OCI-LY1 (cell line): Measurements from ENCODE around the gene ROBO4.

Source experiments
- H2AFZ ChIP-seq: fragments of 200-600 bp; sonication (generic), shearing (Covaris generic); 2 replicates; pipeline ENCODE4 v1.6.0; 2014; ENCODE audit warnings: antibody characterized with exemption, mild to moderate bottlenecking, low read length
- H3F3A ChIP-seq: fragments of 200-600 bp; sonication (generic), shearing (Covaris generic); 2 replicates; pipeline ENCODE4 v1.6.0; 2014; ENCODE audit warnings: mild to moderate bottlenecking, antibody characterized with exemption, low read length, moderate library complexity; ENCODE audit not compliant: insufficient read depth
- H3K27ac ChIP-seq: fragments of 200-600 bp; sonication (generic); 2 replicates; pipeline ENCODE4 v1.5.1; 2014; ENCODE audit warnings: low read length, mixed run types, mild to moderate bottlenecking, low read depth; ENCODE audit not compliant: poor library complexity, severe bottlenecking
- H3K27me3 ChIP-seq: fragments of 200-600 bp; sonication (generic); 2 replicates; pipeline ENCODE4 v1.6.0; 2014; ENCODE audit warnings: antibody characterized with exemption, mild to moderate bottlenecking, low read length, moderate library complexity; ENCODE audit not compliant: insufficient read depth
- H3K36me3 ChIP-seq: fragments of 200-600 bp; sonication (generic); 2 replicates; pipeline ENCODE4 v1.6.1; 2014; ENCODE audit warnings: mild to moderate bottlenecking, antibody characterized with exemption, low read length, moderate library complexity, mixed read lengths; ENCODE audit not compliant: insufficient read depth
- H3K4me1 ChIP-seq: fragments of 200-600 bp; sonication (generic); 2 replicates; pipeline ENCODE4 v1.5.1; 2014; ENCODE audit warnings: mild to moderate bottlenecking, low read length, moderate library complexity; ENCODE audit not compliant: insufficient read depth, severe bottlenecking
- H3K4me2 ChIP-seq: fragments of 200-600 bp; sonication (generic), shearing (Covaris generic); 2 replicates; pipeline ENCODE4 v1.6.1; 2014; ENCODE audit warnings: low read length
- H3K4me3 ChIP-seq: fragments of 200-600 bp; sonication (generic); 2 replicates; pipeline ENCODE4 v1.5.1; 2014; ENCODE audit warnings: low read length, low read depth, mild to moderate bottlenecking, mixed read lengths; ENCODE audit not compliant: poor library complexity, severe bottlenecking
- H3K79me2 ChIP-seq: fragments of 200-600 bp; shearing (Covaris generic); 2 replicates; pipeline ENCODE4 v1.6.1; 2016; ENCODE audit warnings: mixed run types, low read length, mixed read lengths; ENCODE audit not compliant: insufficient read depth
- H3K9ac ChIP-seq: fragments of 200-600 bp; sonication (generic), shearing (Covaris generic); 2 replicates; pipeline ENCODE4 v1.6.1; 2014; ENCODE audit warnings: mild to moderate bottlenecking, low read length, mixed read lengths
- H3K9me2 ChIP-seq: fragments of 200-600 bp; sonication (generic), shearing (Covaris generic); 2 replicates; pipeline ENCODE4 v1.6.1; 2014; ENCODE audit warnings: low read depth, mild to moderate bottlenecking, low read length, mixed read lengths
- H3K9me3 ChIP-seq: fragments of 200-600 bp; shearing (Covaris generic); 2 replicates; pipeline ENCODE4 v1.6.1; 2014; ENCODE audit warnings: low read length, mixed read lengths
- H4K20me1 ChIP-seq: fragments of 200-600 bp; sonication (generic), shearing (Covaris generic); 2 replicates; pipeline ENCODE4 v1.6.0; 2016; ENCODE audit warnings: mild to moderate bottlenecking, low read length; ENCODE audit not compliant: insufficient read depth
- CTCF ChIP-seq: fragments of 200-600 bp; sonication (generic), shearing (Covaris generic); IDR thresholded peaks from 2 replicates; pipeline ENCODE4 v1.5.1; 2017; ENCODE audit warnings: mild to moderate bottlenecking, antibody characterized with exemption, low read length, moderate library complexity, mixed read lengths
- EZH2 ChIP-seq: fragments of 200-600 bp; sonication (generic), shearing (Covaris generic); IDR thresholded peaks from 2 replicates; pipeline ENCODE4 v1.8.0; 2017; ENCODE audit warnings: borderline replicate concordance, mixed run types, mild to moderate bottlenecking, antibody characterized with exemption, low read length, moderate library complexity, mixed read lengths

Gene ROBO4

GRCh38 chr11:124902616-124903015, 5.0 kb upstream of the ROBO4 start:
- H3K9ac ChIP-seq, result no peak overlapping the region
- H3K9me2 ChIP-seq, result no peaks in the 10 kb centered on the region
- no peak for TF ChIP-seq EZH2
- no peak for TF ChIP-seq CTCF
- no peaks in the 10 kb centered on the region for H3K79me2 ChIP-seq
- no peaks in the 10 kb centered on the region for H3F3A ChIP-seq
- no peak overlapping the region for H3K4me3 ChIP-seq
- no peaks in the 10 kb centered on the region for H3K27me3 ChIP-seq
- no peaks in the 10 kb centered on the region for H3K4me1 ChIP-seq
- H4K20me1 ChIP-seq, result no peaks in the 10 kb centered on the region
- no peak overlapping the region for H2AFZ ChIP-seq
- H3K36me3 ChIP-seq, result no peaks in the 10 kb centered on the region
- H3K27ac ChIP-seq, result no peak overlapping the region
- no peaks in the 10 kb centered on the region for H3K9me3 ChIP-seq
- H3K4me2 ChIP-seq, result no peak overlapping the region

- H2AFZ ChIP-seq, result no peak overlapping the region
- H3K36me3 ChIP-seq, result no peaks in the 10 kb centered on the region
- no peak overlapping the region for H3K4me2 ChIP-seq
- H3K9me2 ChIP-seq, result no peaks in the 10 kb centered on the region
- H3F3A ChIP-seq, result no peaks in the 10 kb centered on the region
- no peaks in the 10 kb centered on the region for H3K4me1 ChIP-seq
- H3K27ac ChIP-seq, result no peak overlapping the region
- H3K9ac ChIP-seq, result no peak overlapping the region
- no peak overlapping the region for H3K4me3 ChIP-seq
- no peak for TF ChIP-seq EZH2
- TF ChIP-seq CTCF, result no peak
- H3K9me3 ChIP-seq, result no peaks in the 10 kb centered on the region
- no peaks in the 10 kb centered on the region for H3K79me2 ChIP-seq
- no peaks in the 10 kb centered on the region for H3K27me3 ChIP-seq
- no peaks in the 10 kb centered on the region for H4K20me1 ChIP-seq
These were observed 2.8 kb upstream of the ROBO4 start for GRCh38 chr11:124900464-124900863.

GRCh38 chr11:124899383-124900145, 1.9 kb upstream of the ROBO4 start:
- H3K4me2 ChIP-seq, result no peak overlapping the region
- H3K4me1 ChIP-seq, result no peaks in the 10 kb centered on the region
- no peak overlapping the region for H3K4me3 ChIP-seq
- H2AFZ ChIP-seq, result no peak overlapping the region
- no peak overlapping the region for H3K27ac ChIP-seq
- no peaks in the 10 kb centered on the region for H3K36me3 ChIP-seq
- H4K20me1 ChIP-seq, result no peaks in the 10 kb centered on the region
- no peaks in the 10 kb centered on the region for H3K27me3 ChIP-seq
- TF ChIP-seq CTCF, result no peak
- no peak for TF ChIP-seq EZH2
- H3K79me2 ChIP-seq, result no peaks in the 10 kb centered on the region
- no peaks in the 10 kb centered on the region for H3K9me3 ChIP-seq
- H3K9ac ChIP-seq, result no peak overlapping the region
- no peaks in the 10 kb centered on the region for H3K9me2 ChIP-seq
- H3F3A ChIP-seq, result no peaks in the 10 kb centered on the region
